Breast epithelium (tissue), 4 donors: ENCODE measurements around the gene TCF7L1. TPM values are rescaled to one million over a fixed set of nuclear protein-coding genes. Genes with fewer than 3 reads are reported as not detected.
A peak's percentile ranks its signal among the peaks of the same experiment; 100 is the strongest.
"Not testable (repeated sequence)": the region's sequence is repeated elsewhere in the genome, so short reads cannot be mapped to it uniquely, and the experiment has no call there.

Experiments used
- DNase-seq, 2 donors: peaks; one replicate each; pipeline ENCODE4 v3.0.0-alpha.2; 2019; ENCODE audit warnings: low spot score in 2 of 2
- H3K27ac ChIP-seq, 2 donors: fragments of 200-600 bp; sonication (generic) in 1 of 2; one replicate each; pipeline ENCODE4 v1.5.1; 2016 to 2019; ENCODE audit warnings: mild to moderate bottlenecking in 1 of 2
- H3K27me3 ChIP-seq, 2 donors: fragments of 200-600 bp; sonication (generic) in 1 of 2; one replicate each; pipeline versions ENCODE4 v1.5.1 to v1.6.0; 2017 to 2019; ENCODE audit warnings: control low read depth in 1 of 2, mild to moderate bottlenecking in 1 of 2
- H3K36me3 ChIP-seq: fragments of 200-600 bp; one replicate; pipeline ENCODE4 v1.5.1; 2019
- H3K4me1 ChIP-seq, 2 donors: fragments of 200-600 bp; sonication (generic); one replicate each; pipeline ENCODE4 v1.5.1; 2016 to 2019; ENCODE audit warnings: control low read depth in 1 of 2
- H3K4me3 ChIP-seq, 3 donors: fragments of 200-600 bp; sonication (generic); 1 replicate in 2 of 3; 2 replicates in 1 of 3; pipeline ENCODE4 v1.5.1; 2016 to 2019; ENCODE audit warnings: mild to moderate bottlenecking in 3 of 3, moderate library complexity in 2 of 3
- H3K9me3 ChIP-seq, 2 donors: fragments of 200-600 bp; sonication (generic) in 1 of 2; one replicate each; pipeline ENCODE4 v1.5.1; 2016 to 2019; ENCODE audit warnings: control low read depth in 1 of 2
- POLR2A ChIP-seq: fragments of 450-650 bp; IDR thresholded peaks from one replicate; pipeline ENCODE4 v1.6.1; 2016; ENCODE audit warnings: antibody characterized with exemption, mild to moderate bottlenecking, moderate library complexity
- POLR2AphosphoS5 ChIP-seq, 3 donors: sonication (generic); formaldehyde crosslinking; IDR thresholded peaks; one replicate each; pipeline ENCODE4 v1.6.1; 2017; ENCODE audit warnings: antibody characterized with exemption in 3 of 3
- intact Hi-C: fragments of 100-400 bp; cut with DNase I; formaldehyde crosslinking; loops from one replicate; pipeline ENCODE4 v1.15.1; 2023; ENCODE audit warnings: low total_unique reads
- total RNA-seq, 3 donors: library from RNA; depleted of rRNA; stranded (reverse); fragments of >200 nt; gene quantifications; one replicate each; pipeline ENCODE4 v1.1.0, GENCODE V29; 2016
- TF ChIP-seq, protein P1 (sequence below), 3 donors: fragments of 450-650 bp; IDR thresholded peaks; one replicate each; pipeline ENCODE4 v1.5.1; 2016 to 2017; ENCODE audit warnings: antibody characterized with exemption in 3 of 3, mild to moderate bottlenecking in 3 of 3, moderate library complexity in 3 of 3

TCF7L1 gene
- total RNA-seq, 3 donors from 2014 or later = 3.4 to 6.9 (median 5.9) TPM

DNA sequence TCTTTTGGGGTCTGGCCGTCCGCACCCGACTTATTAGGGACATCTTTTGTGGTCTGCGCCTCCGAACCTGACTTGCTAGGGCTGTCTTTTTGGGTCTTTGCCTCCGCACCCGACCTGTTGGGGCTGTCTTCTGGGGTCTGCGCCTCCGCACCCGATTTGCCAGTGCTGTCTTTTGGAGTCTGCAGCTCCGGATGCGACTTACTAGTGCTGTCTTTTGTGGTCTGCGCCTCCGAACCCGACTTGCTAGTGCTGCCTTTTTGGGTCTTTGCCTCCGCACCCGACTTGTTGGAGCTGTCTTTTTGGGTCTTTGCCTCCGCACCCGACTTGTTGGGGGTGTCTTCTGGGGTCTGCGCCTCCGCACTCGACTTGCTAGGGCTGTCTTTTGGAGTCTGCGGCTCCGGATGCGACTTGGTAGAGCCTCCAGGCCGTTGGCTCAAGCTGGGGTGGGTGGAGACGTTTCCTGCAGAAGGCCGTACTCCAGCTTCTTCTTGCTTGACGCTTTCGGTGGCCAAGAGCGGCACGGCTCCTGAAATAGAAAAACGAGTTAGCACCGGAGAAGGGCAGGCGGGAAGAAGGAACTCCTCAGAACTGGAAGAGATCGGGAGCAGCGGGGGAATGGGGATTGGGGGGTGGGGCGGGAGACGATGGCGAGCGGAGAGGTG is 194.1 kb downstream of the TCF7L1 start:
- H3K9me3 ChIP-seq = no peaks in the 10 kb centered on the region
- H3K27me3 ChIP-seq = no peaks in the 10 kb centered on the region
- H3K4me1 ChIP-seq = peaks cover 5 to 19% of the 10 kb centered on the region in 2 donors
- TF ChIP-seq, protein P1, sequence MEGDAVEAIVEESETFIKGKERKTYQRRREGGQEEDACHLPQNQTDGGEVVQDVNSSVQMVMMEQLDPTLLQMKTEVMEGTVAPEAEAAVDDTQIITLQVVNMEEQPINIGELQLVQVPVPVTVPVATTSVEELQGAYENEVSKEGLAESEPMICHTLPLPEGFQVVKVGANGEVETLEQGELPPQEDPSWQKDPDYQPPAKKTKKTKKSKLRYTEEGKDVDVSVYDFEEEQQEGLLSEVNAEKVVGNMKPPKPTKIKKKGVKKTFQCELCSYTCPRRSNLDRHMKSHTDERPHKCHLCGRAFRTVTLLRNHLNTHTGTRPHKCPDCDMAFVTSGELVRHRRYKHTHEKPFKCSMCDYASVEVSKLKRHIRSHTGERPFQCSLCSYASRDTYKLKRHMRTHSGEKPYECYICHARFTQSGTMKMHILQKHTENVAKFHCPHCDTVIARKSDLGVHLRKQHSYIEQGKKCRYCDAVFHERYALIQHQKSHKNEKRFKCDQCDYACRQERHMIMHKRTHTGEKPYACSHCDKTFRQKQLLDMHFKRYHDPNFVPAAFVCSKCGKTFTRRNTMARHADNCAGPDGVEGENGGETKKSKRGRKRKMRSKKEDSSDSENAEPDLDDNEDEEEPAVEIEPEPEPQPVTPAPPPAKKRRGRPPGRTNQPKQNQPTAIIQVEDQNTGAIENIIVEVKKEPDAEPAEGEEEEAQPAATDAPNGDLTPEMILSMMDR (IDR thresholded peaks at IDR 0.05) = no peak
- TF ChIP-seq POLR2A (no peak), POLR2AphosphoS5 (IDR thresholded peaks at IDR 0.05) (no peak)
- H3K36me3 ChIP-seq = no peaks in the 10 kb centered on the region
- intact Hi-C loops = loop anchor here (5.0 to 10.0 kb wide), 2 partner anchors 110 to 208 kb away; partner anchors contain the start of gene MAT2A
- peak overlapping the region; percentile 95 to 97 for H3K27ac ChIP-seq
- peak in 1 of 2 donors; percentile 44 for DNase-seq
- H3K4me3 ChIP-seq = peak overlapping the region; percentile 68 to 82 (median 81)

DNA sequence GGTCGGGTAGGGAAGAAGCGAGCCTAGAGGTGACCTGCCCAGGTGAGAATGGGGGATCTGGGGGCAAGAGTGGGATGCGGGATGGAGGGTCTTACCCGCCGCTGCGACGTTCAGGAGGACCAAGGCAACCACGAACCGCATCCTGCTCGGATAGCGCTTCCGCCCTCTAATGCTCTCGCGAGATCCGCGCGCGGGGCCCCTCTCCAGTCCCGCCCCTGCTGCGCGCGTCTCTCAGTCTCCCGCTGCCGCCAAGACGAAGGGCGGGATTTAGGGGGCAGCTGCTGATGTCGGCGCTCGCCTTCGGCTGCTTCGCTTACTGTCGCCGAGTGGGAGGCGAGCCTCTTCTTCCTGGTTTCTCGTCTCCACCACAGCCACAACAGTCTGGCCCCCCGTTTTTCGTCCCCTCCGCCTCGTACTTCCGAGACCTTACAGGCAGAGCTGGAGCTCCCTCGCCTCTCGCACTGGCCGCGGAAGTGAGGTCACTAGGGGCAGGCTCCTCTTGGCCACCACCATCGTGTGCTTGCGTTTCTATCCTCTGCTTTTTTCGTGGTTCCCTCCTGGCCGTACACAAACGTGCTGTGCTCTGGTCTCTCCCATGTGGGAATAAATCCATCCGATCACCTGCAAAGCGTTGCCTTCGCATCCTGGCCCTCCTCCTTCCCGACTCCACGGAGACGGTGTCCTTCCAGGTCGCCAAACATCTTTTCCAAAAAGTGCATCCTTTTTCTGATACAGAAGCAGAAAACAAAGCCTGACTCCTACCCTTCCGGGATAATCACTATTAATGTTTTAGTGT is 194.8 kb downstream of the TCF7L1 start, which contains the start of gene TGOLN2:
Gene TGOLN2 (minus strand): TSS at position 168 of the 796 bp plus-strand sequence. CDS start 27 bp downstream, at position 141.
- no peaks in the 10 kb centered on the region for H3K9me3 ChIP-seq
- intact Hi-C loops = loop anchor here (5.0 to 10.0 kb wide), 2 partner anchors 109 to 207 kb away; partner anchors contain the start of gene MAT2A
- H3K4me3 ChIP-seq = peak within 1 kb of the TSS; percentile 68 to 82 (median 81)
- TF ChIP-seq POLR2A (peak; percentile 99), POLR2AphosphoS5 (IDR thresholded peaks at IDR 0.05) (peak; percentile 99 to 100 (median 99))
- TF ChIP-seq, protein P1 (IDR thresholded peaks at IDR 0.05) = peak in 2 of 3 donors; percentile 10 to 40
- H3K36me3 ChIP-seq = no peaks in the 10 kb centered on the region
- H3K27ac ChIP-seq = peak within 1 kb of the TSS; percentile 95 to 97
- DNase-seq = peak; percentile 89 to 94
- peaks cover 5 to 19% of the 10 kb centered on the region in 2 donors for H3K4me1 ChIP-seq
- no peaks in the 10 kb centered on the region for H3K27me3 ChIP-seq

DNA sequence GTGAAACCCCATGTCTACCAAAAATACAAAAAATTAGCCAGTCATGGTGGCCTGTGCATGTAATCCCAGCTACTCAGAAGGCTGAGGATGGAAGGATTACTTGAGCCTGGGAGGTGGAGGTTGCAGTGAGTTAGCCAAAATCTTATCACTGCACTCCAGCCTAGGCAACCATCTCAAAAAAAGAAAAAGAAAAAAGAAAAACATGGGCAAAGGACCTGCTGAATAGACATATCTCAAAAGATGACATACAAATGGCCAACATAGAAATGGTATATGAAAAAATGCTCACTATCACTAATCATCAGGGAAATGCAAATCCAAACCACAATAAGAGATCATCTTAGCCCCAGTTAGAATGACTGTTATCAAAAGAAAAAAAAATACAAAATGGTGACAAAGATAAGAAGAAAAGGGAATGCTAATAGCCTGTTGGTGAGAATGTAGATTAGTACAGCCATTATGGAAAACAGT is 196.0 kb downstream of the TCF7L1 start:
- no peak overlapping the region for H3K4me3 ChIP-seq
- H3K27me3 ChIP-seq = no peaks in the 10 kb centered on the region
- no peak for DNase-seq
- no peaks in the 10 kb centered on the region for H3K36me3 ChIP-seq
- intact Hi-C loops = loop anchor here (5.0 to 10.0 kb wide), 2 partner anchors 108 to 206 kb away; partner anchors contain the start of gene MAT2A
- H3K4me1 ChIP-seq = peaks cover 5 to 19% of the 10 kb centered on the region in 2 donors
- H3K27ac ChIP-seq = no peak overlapping the region
- H3K9me3 ChIP-seq = no peaks in the 10 kb centered on the region
- TF ChIP-seq POLR2AphosphoS5 (IDR thresholded peaks at IDR 0.05) (no peak), POLR2A (no peak)
- TF ChIP-seq, protein P1 (IDR thresholded peaks at IDR 0.05) = no peak

DNA sequence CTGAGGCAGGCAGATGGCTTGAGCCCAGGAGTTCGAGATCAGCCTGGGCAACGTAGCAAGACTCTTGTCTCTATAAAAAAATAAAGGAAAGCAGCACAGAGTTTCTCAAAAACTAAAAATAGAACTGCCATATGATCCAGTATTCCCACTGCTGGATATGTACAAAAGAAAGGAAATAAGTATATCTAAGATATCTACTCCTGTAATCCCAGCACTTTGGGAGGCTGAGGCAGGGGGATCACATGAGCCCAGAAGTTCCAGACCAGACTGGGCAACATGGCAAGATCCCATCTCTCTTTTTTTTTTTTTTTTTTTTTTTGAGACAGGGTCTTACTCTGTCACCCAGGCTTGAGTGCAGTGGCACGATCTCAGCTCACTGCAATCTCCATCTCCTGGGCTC is 196.5 kb downstream of the TCF7L1 start:
- not testable (repeated sequence) for H3K27ac ChIP-seq, H3K36me3 ChIP-seq, H3K4me3 ChIP-seq, H3K27me3 ChIP-seq, H3K9me3 ChIP-seq, DNase-seq
- peaks cover 4 to 15% of the 10 kb centered on the region in 2 donors for H3K4me1 ChIP-seq
- intact Hi-C loops = loop anchor here (5.0 to 10.0 kb wide), 2 partner anchors 108 to 205 kb away; partner anchors contain the start of gene MAT2A

DNA sequence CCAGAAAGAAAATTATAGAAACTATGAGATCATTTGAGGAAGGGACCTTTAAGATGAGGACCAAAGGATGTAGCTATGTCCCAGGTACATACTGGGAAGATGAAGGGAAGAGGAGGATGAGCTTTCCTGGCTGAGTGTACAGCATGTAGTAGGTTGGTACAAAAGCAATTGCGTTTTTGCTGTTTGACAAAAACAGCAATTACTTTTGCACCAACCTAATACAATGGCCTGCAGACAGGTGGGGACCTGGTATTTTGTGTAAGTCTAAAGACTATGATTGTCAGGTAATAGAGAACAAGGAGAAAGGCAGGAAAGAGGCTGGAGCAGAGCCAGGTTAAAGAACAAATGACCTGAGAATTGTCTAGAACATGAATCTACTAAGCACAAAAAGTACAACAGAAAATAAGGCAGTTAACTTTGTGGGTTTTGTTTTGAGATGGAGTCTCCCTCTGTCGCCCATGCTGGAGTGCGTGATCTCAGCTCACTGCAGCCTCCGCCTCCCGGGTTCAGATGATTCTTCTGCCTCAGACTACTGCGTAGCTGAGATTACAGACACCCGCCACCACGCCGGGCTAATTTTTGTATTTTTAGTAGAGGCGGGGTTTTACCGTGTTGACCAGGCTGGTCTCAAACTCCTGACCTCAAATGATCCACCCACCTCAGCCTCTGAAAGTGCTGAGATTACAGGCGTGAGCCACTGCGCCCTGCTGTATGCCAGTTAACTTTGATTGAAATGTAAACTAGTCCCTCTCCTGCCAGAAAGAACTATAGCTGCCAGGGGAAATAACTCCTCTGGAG is 197.8 kb downstream of the TCF7L1 start:
- Histone ChIP-seq H3K27me3 (no peaks in the 10 kb centered on the region), H3K4me1 (peaks cover 0 to 3% of the 10 kb centered on the region in 2 donors), H3K4me3 (no peak overlapping the region), H3K36me3 (no peaks in the 10 kb centered on the region), H3K27ac (no peak overlapping the region), H3K9me3 (no peaks in the 10 kb centered on the region)
- intact Hi-C loops = no loop called here
- DNase-seq = no peak
- TF ChIP-seq, protein P1 (IDR thresholded peaks at IDR 0.05) = no peak
- TF ChIP-seq POLR2A (no peak), POLR2AphosphoS5 (IDR thresholded peaks at IDR 0.05) (no peak)

DNA sequence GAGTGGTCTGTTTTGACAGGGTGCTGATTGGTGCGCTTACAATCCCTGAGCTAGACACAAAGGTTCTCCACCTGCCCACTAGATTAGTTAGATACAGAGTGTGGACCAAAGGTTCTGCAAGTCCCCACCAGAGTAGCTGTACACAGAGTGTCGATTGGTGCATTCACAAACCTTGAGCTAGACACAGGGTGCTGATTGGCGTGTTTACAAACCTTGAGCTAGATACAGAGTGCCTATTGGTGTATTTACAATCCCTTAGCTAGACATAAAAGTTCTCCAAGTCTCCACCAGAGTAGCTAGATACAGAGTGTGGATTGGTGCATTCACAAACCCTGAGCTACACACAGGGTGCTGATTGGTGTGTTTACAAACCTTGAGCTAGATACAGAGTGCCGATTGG is 200.7 kb downstream of the TCF7L1 start:
- DNase-seq, H3K36me3 ChIP-seq, H3K27ac ChIP-seq, H3K9me3 ChIP-seq, H3K4me3 ChIP-seq, H3K27me3 ChIP-seq, H3K4me1 ChIP-seq, intact Hi-C loops: not testable (repeated sequence)
